BE2C (cell line): Measurements from ENCODE around the gene RNF214.

Experiments used
- DNase-seq: peaks from one replicate; pipeline ENCODE4 v3.0.0-alpha.2; 2020
- H3K27me3 ChIP-seq: fragments of 250-450 bp; sonication (Bioruptor Pico); 2 replicates; pipeline ENCODE4 v1.5.1; 2020; ENCODE audit warnings: mild to moderate bottlenecking
- H3K36me3 ChIP-seq: fragments of 250-450 bp; sonication (Bioruptor Pico); 2 replicates; pipeline ENCODE4 v1.5.1; 2020; ENCODE audit warnings: mild to moderate bottlenecking
- H3K4me1 ChIP-seq: fragments of 250-450 bp; sonication (Bioruptor Pico); 2 replicates; pipeline ENCODE4 v1.5.1; 2020
- H3K4me3 ChIP-seq: 2 replicates; pipeline ENCODE4 v1.5.1; 2011; ENCODE audit warnings: low read depth, low read length
- H3K9me3 ChIP-seq: fragments of 250-450 bp; sonication (Bioruptor Pico); 2 replicates; pipeline ENCODE4 v1.5.1; 2020
- CTCF ChIP-seq: IDR thresholded peaks from 2 replicates; pipeline ENCODE4 v1.5.1; 2012; ENCODE audit warnings: mild to moderate bottlenecking, low read depth, low read length

Gene RNF214

GRCh38 chr11:117195761-117196160 is 36.7 kb upstream of the RNF214 start:
- H3K9me3 ChIP-seq, result no peaks in the 10 kb centered on the region
- no peak for TF ChIP-seq CTCF
- H3K4me3 ChIP-seq, result no peak overlapping the region
- H3K27me3 ChIP-seq, result no peaks in the 10 kb centered on the region
- H3K36me3 ChIP-seq, result peaks cover under 1% of the 10 kb centered on the region
- no peaks in the 10 kb centered on the region for H3K4me1 ChIP-seq
- DNase-seq, result no peak

DNA sequence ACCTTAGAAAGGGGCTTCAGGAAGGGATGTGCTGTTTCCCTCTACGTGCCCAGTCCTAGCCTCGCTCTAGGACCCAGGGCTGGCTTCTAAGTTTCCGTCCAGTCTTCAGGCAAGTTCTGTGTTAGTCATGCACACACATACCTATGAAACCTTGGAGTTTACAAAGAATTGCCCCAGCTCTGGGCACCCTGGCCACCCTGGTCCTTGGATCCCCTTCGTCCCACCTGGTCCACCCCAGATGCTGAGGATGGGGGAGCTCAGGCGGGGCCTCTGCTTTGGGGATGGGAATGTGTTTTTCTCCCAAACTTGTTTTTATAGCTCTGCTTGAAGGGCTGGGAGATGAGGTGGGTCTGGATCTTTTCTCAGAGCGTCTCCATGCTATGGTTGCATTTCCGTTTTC is 35.5 kb upstream of the RNF214 start:
- Histone ChIP-seq H3K4me3 (no peak overlapping the region), H3K4me1 (no peaks in the 10 kb centered on the region), H3K36me3 (no peaks in the 10 kb centered on the region; the same call in 1 of the 2 replicates), H3K9me3 (no peaks in the 10 kb centered on the region), H3K27me3 (no peaks in the 10 kb centered on the region)
- no peak for TF ChIP-seq CTCF
- DNase-seq, result no peak

- Histone ChIP-seq H3K4me1 (no peaks in the 10 kb centered on the region), H3K27me3 (no peaks in the 10 kb centered on the region), H3K4me3 (no peak overlapping the region), H3K9me3 (no peaks in the 10 kb centered on the region), H3K36me3 (no peaks in the 10 kb centered on the region; the same call in 1 of the 2 replicates)
- TF ChIP-seq CTCF, result peak; percentile 63
- peak; percentile 49 for DNase-seq
Observed at GRCh38 chr11:117197516-117198456, 34.7 kb upstream of the RNF214 start.

- no peak for TF ChIP-seq CTCF
- no peak for DNase-seq
- H3K9me3 ChIP-seq, result no peaks in the 10 kb centered on the region
- H3K4me3 ChIP-seq, result no peak overlapping the region
- no peaks in the 10 kb centered on the region for H3K27me3 ChIP-seq
- no peaks in the 10 kb centered on the region for H3K4me1 ChIP-seq
- no peaks in the 10 kb centered on the region; the same call in 1 of the 2 replicates for H3K36me3 ChIP-seq
Observed at GRCh38 chr11:117198613-117199012, 33.9 kb upstream of the RNF214 start.

GRCh38 chr11:117199053-117199915 is 33.2 kb upstream of the RNF214 start, which contains the start of gene TAGLN:
Gene TAGLN (plus strand): TSS chr11:117199370. CDS start chr11:117203014, 3,644 bp downstream.
- no peaks in the 10 kb centered on the region; the same call in 1 of the 2 replicates for H3K36me3 ChIP-seq
- no peaks in the 10 kb centered on the region for H3K4me1 ChIP-seq
- no peak for DNase-seq
- no peak within 1 kb of the TSS for H3K4me3 ChIP-seq
- TF ChIP-seq CTCF, result no peak
- no peaks in the 10 kb centered on the region for H3K9me3 ChIP-seq
- H3K27me3 ChIP-seq, result no peaks in the 10 kb centered on the region
